HG03378 (cell line): ENCODE results near the gene TBCA.
"Not testable (repeated sequence)": the region's sequence is repeated elsewhere in the genome, so short reads cannot be mapped to it uniquely, and the experiment has no call there.

Source experiments
- ATAC-seq: cut with Tn5 transposase; IDR thresholded peaks from one replicate; pipeline ENCODE4 v1.9.1; 2021; ENCODE audit warnings: mild to moderate bottlenecking, moderate library complexity; ENCODE audit not compliant: unreplicated experiment

TBCA gene

DNA sequence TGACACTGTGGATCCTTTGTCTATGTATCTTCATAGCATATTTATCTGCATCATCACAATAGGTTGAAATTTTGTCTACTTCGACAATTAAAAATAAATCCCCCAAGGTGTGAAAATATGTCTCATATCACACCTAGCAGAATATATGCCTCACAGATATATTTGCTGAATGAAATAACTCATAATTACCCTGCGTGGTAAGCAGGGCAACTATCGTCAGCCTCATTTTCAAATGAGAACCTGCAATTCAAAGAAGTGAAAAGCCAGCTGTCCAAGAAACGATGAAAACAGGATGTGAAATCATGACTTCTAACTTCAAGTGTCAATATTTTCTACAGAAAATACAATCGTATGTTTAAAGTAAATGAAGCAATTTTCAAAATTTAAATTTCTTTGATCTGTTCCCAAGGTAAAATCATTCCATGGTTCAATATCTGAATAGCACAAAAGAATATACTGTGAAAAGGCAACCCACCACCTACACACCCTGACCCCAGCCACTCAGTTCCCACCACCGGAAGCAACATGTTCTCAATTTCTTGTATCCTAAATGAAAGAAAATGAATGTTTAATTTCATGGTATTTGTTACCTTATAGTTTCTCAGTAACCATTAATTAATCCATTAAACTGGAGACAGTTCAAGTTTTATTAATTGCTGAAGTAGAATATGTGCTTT is 57.1 kb downstream of the TBCA start:
- ATAC-seq: peak; percentile 67

DNA sequence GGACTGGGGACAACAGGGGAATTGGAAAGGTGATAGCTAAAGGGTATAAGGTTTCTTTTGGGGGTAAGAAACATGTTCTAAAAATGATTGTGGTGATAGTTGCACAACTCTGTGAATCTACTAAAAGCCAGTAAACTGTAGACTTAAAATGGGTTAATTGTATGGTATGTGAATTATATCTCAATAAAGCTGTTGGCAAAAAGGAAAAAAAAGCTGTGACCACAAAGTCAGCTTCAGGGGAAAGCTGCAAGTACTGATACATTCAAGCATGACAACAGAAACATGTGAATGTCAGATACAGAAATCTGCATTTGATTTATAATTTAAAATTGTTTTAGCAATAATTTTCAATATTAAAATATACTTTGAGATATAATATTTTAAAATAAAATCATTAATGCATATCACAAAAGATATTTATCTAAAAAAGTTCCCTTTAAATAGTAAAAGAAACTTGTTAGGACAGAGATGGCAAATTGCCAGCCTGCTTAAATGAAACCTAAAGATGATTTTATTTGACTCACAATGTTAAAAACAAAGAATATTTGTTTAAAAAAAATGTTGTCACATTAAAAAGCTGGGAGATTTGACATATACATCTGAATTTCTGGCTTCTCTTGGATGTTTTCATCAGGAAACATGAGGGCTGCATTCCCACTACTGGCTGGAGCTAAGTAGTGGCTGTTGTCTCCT is 66.0 kb downstream of the TBCA start:
- ATAC-seq: no peak

DNA sequence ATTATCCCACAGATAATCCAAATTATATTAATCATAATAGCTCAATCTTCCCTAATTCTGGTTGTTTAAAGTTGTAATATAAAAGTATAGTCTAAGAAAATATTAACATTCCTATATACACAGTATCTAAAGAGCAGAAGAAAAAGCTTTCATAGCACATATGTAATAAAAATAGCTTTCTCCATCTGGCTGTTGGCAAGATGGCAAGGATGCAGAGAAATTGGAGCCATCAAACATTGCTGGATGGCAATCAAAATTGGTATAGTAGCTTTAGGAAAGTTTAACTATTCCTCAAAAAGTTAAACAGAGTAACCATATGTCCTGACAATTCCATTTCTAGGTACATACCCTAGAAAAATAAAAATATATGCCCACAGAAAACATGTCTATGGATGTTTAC is 66.8 kb downstream of the TBCA start:
- ATAC-seq: no peak

DNA sequence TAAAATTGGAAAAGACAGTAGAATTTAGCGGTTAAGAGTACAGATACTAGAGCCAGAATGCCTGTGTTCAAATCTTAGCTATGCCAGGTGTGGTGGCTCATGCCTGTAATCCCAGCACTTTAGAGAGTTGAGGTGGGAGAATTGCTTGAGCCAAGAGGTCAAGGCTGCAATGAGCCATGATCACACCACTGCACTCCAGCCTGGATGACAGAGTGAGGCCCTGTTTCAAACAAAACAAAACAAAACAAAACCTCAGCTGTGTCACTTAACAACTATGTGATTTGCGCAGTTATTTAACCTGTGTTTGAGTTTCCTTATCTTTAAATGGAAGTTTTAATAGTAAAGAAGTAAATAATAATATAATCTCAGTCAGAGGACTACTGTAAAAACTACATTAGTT is 68.3 kb downstream of the TBCA start:
- no peak for ATAC-seq

- not testable (repeated sequence) for ATAC-seq
Observed at GRCh38 chr5:77699569-77699968, 76.6 kb downstream of the TBCA start.

DNA sequence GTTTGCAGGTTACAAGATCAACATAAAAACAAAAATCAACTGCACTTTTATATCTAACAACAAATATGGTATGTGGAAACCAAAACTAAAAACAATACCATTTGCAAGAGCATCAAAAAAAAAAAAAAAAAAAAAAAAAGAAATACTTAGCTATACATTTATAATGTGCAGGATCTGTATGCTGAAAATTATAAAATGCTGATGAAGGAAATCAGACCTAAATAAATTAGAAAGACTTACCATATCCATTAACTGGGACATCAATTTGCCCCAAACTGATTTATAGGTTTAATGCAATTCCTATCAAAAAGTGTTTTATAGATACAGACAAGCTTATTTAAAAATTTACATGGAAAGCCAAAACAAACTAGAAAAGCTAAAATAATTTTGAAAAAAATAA is 77.2 kb downstream of the TBCA start:
- no peak for ATAC-seq

GRCh38 chr5:77697692-77698091 is 78.4 kb downstream of the TBCA start:
- no peak for ATAC-seq

DNA sequence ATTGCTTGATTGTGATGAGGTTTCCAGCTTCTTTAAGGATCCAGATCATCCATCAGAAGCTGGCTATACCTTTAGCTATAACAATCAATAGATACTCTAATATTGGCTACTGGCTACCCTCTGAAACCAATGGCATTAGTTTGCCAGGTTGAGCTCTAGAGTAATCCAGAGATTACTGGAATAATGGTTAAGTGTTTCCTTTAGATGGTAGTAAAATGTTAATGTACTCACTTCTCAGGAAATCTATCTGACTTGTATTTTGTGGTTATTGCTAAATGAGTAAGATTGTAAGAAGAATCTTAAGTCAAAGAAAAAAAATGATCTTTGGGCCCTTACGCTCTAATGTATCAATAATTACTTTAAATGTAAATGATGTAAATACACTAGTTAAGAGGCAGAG is 80.0 kb downstream of the TBCA start:
- no peak for ATAC-seq

- ATAC-seq: no peak
Observed at GRCh38 chr5:77693913-77694312, 82.2 kb downstream of the TBCA start.

DNA sequence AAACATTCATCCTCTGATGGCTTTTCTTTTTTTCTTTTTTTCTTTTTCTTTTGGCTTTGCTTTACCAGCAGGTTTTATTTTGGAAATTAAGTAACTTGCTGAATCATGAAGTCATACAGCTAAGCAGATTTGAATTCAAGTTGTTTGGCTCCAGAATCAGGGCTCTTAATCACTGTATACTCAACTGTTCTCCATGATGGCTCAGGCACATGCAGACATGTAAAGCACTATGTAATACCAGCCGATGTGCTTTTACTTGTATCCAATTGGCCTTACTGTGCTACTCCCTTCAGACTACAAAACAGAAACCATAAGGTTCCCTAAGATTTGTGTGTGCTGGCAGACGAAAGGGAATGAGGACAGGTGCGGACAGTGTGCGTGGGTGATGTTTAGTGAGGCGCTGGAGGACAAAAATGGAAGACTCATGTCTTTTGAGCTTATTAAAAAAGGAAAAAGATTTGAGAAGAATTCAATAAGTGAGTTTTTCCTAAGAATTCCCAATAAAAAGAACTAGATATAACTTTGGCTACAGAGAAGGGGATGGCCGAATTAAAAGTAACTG is 92.9 kb downstream of the TBCA start:
- no peak for ATAC-seq

DNA sequence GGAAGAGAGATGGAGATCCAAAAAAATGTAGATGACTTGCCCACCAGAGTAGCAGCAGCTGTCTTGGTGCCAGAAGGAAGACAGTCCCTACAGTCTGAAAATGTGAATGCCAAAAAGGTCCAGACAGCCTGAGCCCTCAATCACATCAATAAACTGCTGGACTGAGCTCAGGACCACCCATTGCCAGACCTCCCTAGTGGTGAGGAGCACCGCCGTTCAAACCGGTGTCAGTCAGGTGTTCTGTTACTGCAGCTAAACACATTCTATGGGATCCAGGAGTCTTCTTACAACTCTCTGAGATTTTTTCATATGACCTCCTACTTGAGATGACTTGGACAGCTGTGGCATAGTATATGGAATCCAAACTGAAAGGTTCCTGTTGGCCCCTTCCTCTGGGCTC is 105.6 kb downstream of the TBCA start:
- no peak for ATAC-seq

- no peak for ATAC-seq
Observed at GRCh38 chr5:77669677-77670076, 106.5 kb downstream of the TBCA start.

- ATAC-seq: no peak
Observed at GRCh38 chr5:77663090-77663863, 112.9 kb downstream of the TBCA start.

DNA sequence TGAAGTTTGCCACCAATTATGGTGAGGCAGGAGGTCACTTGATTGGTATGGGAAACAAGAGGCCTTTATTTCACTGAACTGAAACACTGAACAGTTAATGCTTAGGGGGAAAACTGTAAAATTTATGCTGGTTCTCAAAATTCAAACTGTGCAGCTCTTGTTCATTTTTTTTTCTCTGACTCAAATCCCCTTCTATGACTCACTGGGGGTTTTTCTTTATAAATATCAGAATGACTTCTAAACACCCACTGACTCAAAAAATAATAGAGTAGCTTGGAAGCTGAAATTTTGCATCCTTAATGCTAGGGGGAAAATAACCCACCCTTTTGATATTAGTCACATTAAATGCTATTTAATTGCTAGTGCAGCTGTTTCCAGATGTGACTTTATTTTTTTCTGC is 113.5 kb downstream of the TBCA start:
- ATAC-seq: no peak

DNA sequence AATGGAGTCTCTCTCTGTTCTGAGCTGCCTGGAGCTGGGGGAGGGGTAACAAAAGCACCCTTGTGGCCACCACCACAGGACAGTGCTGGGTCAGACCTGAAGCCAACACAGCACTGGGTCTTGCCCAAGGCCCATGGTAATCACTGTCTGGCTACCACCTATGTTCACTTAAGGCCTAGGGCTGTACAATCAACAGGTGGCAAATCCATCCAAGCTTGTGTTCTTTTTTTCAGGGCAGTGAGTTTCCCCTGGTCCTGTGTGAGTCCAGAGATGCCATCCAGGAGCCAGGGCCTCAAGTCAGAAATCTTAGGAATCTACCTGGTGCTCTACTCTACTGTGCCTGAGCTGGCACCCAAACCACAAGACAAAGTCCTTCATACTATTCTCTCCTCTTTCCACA is 117.5 kb downstream of the TBCA start:
- ATAC-seq: no peak

- no peak for ATAC-seq
Observed at GRCh38 chr5:77651343-77651742, 124.8 kb downstream of the TBCA start.

DNA sequence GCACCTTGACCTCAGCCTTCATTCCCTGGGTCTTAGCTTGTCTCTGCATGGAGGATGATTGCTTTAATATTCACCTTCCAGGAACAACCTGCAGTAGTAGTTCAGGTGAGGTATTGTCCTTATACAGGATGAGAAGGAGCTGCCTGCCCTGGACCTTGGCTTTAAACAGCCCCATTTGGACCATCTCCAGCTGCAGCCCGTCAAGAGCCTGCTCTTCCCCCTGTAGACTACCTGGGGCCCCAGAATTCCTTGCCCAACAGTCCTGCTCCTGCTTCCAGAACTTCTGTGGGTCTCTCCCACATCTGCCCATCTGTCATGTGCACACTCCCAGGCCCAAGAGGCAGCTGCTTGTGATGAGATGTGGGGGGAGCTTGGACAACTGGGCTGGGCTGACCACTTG is 125.5 kb downstream of the TBCA start:
- no peak for ATAC-seq

DNA sequence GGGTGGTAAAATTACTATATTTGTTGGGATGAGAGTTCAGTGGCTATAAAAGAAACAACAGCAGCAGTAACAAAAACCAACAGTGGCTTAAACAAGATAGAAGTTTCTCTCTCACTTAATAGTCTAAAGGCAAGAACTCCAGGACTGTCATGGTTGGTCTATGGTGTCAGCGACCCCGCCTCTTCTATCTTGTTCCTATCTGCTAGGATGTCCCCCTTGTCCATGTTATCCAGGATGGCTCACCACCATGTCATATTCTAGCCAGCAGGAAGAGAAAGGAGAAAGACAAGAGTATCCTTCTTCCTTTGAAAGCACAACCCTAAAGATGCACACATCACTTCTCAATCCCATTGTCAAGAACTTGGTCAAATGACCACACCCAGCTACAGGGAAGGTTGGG is 126.4 kb downstream of the TBCA start:
- no peak for ATAC-seq

- no peak for ATAC-seq
Observed at GRCh38 chr5:77645995-77646639, 130.0 kb downstream of the TBCA start.

- ATAC-seq: no peak
Observed at GRCh38 chr5:77645158-77645994, 130.8 kb downstream of the TBCA start.
